A673 (cell line): ENCODE data around the gene COMTD1. TPM values are rescaled to one million over a fixed set of nuclear protein-coding genes. Genes with fewer than 3 reads are reported as not detected.

Experiments
- BruUV-seq: library from RNA; stranded (reverse); fragments of 400-500 nt; replicated peaks from 2 replicates; lab custom pipeline; 2021; lab: Mats Ljungman, UMichigan
- CTCF ChIA-PET: fragments of 300-600 bp; sonication (Branson Sonifier 250); formaldehyde crosslinking; loops from one replicate; lab custom pipeline; 2022; ENCODE audit warnings: antibody characterized with exemption; lab: Charles Lee
- POLR2A ChIA-PET: fragments of 300-600 bp; sonication (Branson Sonifier 250); formaldehyde crosslinking; loops from one replicate; lab custom pipeline; 2022; ENCODE audit warnings: antibody characterized with exemption; ENCODE audit not compliant: low non-redundant PET; lab: Charles Lee
- DNase-seq: peaks from one replicate; pipeline ENCODE4 v3.0.0-alpha.2; 2015; ENCODE audit warnings: low spot score
- H3K27ac ChIP-seq: fragments of 200-600 bp; sonication (generic); 2 replicates; pipeline ENCODE4 v1.5.1; 2016; ENCODE audit warnings: mixed run types, low read depth, mild to moderate bottlenecking, mixed read lengths, antibody characterized with exemption, low read length; ENCODE audit not compliant: poor library complexity, severe bottlenecking
- H3K27me3 ChIP-seq: fragments of 200-600 bp; sonication (generic); replicated peaks from 2 replicates; pipeline ENCODE4 v1.6.1; 2017; ENCODE audit warnings: mixed run types, low read depth, mild to moderate bottlenecking, mixed read lengths, antibody characterized with exemption, low read length; ENCODE audit not compliant: insufficient read depth, poor library complexity
- H3K36me3 ChIP-seq: fragments of 200-600 bp; sonication (generic); 2 replicates; pipeline ENCODE4 v1.6.1; 2016; ENCODE audit warnings: mixed run types, mild to moderate bottlenecking, mixed read lengths, antibody characterized with exemption, low read length; ENCODE audit not compliant: insufficient read depth, poor library complexity, severe bottlenecking
- H3K4me1 ChIP-seq: fragments of 200-600 bp; sonication (generic); 2 replicates; pipeline ENCODE4 v1.6.1; 2017; ENCODE audit warnings: mixed run types, mild to moderate bottlenecking, mixed read lengths, antibody characterized with exemption, low read length; ENCODE audit not compliant: insufficient read depth, poor library complexity, severe bottlenecking
- H3K4me3 ChIP-seq: fragments of 200-600 bp; sonication (generic); 2 replicates; pipeline ENCODE4 v1.5.1; 2016; ENCODE audit warnings: low read depth, mixed run types, mild to moderate bottlenecking, mixed read lengths, low read length; ENCODE audit not compliant: poor library complexity, severe bottlenecking
- H3K9me3 ChIP-seq: fragments of 200-600 bp; sonication (generic); 2 replicates; pipeline ENCODE4 v1.6.1; 2016; ENCODE audit warnings: mixed run types, low read depth, mild to moderate bottlenecking, mixed read lengths, antibody characterized with exemption, low read length; ENCODE audit not compliant: poor library complexity, severe bottlenecking
- CTCF ChIP-seq: fragments of 300-800, 200-600 bp; sonication (generic); conservative IDR thresholded peaks from 2 replicates; pipeline ENCODE4 v1.5.1; 2017; ENCODE audit warnings: low read depth, mild to moderate bottlenecking, antibody characterized with exemption, low read length, moderate library complexity, mixed read lengths
- EZH2 ChIP-seq: fragments of 200-600 bp; sonication (generic); IDR thresholded peaks from 2 replicates; pipeline ENCODE4 v1.6.1; 2017; ENCODE audit warnings: borderline replicate concordance, low read depth, mild to moderate bottlenecking, mixed read lengths, antibody characterized with exemption, low read length; ENCODE audit not compliant: poor library complexity, severe bottlenecking
- intact Hi-C: fragments of 100-400 bp; cut with micrococcal nuclease; formaldehyde crosslinking; loops from one replicate; pipeline ENCODE4 v1.10.0; 2022; ENCODE audit not compliant: unreplicated experiment
- total RNA-seq: library from RNA; stranded (reverse); gene quantifications from 2 replicates; pipeline ENCODE4 v1.2.3, GENCODE V29; 2021

Gene COMTD1
- total RNA-seq, 1 experiment from 2014 or later = 3.4 TPM

- intact Hi-C loops = no loop called here
- H3K4me1 ChIP-seq = peaks cover 11% of the 10 kb centered on the region
- H3K4me3 ChIP-seq = peak overlapping the region; percentile 99
- no TSS peak for BruUV-seq
- H3K9me3 ChIP-seq = no peaks in the 10 kb centered on the region
- no peaks in the 10 kb centered on the region for H3K27me3 ChIP-seq
- ChIA-PET CTCF (no interaction called here), POLR2A (no interaction called here)
- TF ChIP-seq CTCF = no peak
- TF ChIP-seq EZH2 = no peak
- H3K36me3 ChIP-seq = peaks cover 24% of the 10 kb centered on the region
- DNase-seq = no peak
- peak overlapping the region; percentile 100 for H3K27ac ChIP-seq
Observed at GRCh38 chr10:75209086-75209920, 26.5 kb downstream of the COMTD1 start.

GRCh38 chr10:75208181-75208580 lies 27.6 kb downstream of the COMTD1 start:
- ChIA-PET POLR2A (no interaction called here), CTCF (no interaction called here)
- TF ChIP-seq EZH2 (no peak), CTCF (no peak)
- H3K4me1 ChIP-seq = peaks cover 11% of the 10 kb centered on the region
- no peak overlapping the region for H3K4me3 ChIP-seq
- no TSS peak for BruUV-seq
- intact Hi-C loops = no loop called here
- H3K36me3 ChIP-seq = peaks cover 14% of the 10 kb centered on the region
- H3K9me3 ChIP-seq = no peaks in the 10 kb centered on the region
- H3K27ac ChIP-seq = no peak overlapping the region
- no peaks in the 10 kb centered on the region for H3K27me3 ChIP-seq
- no peak for DNase-seq

- Histone ChIP-seq H3K27me3 (no peaks in the 10 kb centered on the region), H3K27ac (no peak overlapping the region), H3K9me3 (no peaks in the 10 kb centered on the region), H3K4me3 (no peak overlapping the region), H3K4me1 (peaks cover 11% of the 10 kb centered on the region), H3K36me3 (peaks cover 11% of the 10 kb centered on the region)
- no peak for DNase-seq
- BruUV-seq = no TSS peak
- intact Hi-C loops = no loop called here
- TF ChIP-seq EZH2 (no peak), CTCF (no peak)
- POLR2A ChIA-PET = no interaction called here
- CTCF ChIA-PET = no interaction called here
Observed at GRCh38 chr10:75207857-75208144, 28.0 kb downstream of the COMTD1 start.
